Stimulated activated CD4-positive, alpha-beta T cell treated with anti-CD3 and anti-CD28 coated beads, Interleukin-15, amount 100 ng/mL, for 1 hour (primary cell): Measurements from ENCODE around the gene CD300LF.

Experiments
- DNase-seq, 2 donors: peaks; one replicate each; pipeline ENCODE4 v3.0.0-alpha.2; 2020; ENCODE audit warnings: low read depth in 1 of 2, low spot score in 1 of 2

CD300LF gene

DNA sequence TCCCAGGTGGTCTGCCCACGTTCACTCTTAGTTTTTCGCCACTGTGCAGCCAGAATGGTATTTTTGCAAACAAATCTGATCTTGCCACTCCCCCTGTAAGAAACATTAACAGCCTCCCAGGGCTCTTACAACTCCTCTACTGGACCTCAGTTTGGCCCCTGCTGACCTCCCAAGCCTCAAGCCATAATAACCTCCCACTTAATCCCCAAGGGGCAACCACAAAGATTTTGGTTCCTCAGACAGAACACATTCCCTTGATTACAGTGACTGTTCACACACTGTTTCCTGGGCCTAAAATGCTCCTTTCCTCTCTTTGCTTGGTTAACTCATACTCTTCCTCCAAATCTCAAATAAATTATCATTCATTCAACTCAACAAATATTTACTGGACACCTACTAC is 67.7 kb downstream of the CD300LF start:
- DNase-seq, result no peak

DNA sequence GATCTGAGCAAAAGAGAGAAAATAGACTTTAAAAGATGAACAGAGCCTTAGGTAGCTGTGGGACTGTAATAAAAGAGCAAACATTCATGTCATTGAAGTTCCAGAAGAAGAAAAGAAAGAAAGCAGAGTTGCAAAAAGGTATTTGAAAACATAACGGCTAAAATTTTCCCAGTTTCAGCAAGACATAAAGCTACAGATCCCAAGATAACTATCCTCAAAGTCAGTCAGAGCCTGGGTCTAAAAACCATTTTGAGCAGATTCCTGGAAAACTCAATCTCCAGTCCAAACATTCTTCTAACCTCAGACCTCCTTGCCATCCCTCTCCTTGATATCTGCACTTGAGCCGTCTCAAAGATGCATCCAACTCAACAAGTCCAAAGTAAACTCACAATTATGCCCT is 68.3 kb downstream of the CD300LF start:
- no peak for DNase-seq
